ENCODE results near the gene NXNL1.

DNA sequence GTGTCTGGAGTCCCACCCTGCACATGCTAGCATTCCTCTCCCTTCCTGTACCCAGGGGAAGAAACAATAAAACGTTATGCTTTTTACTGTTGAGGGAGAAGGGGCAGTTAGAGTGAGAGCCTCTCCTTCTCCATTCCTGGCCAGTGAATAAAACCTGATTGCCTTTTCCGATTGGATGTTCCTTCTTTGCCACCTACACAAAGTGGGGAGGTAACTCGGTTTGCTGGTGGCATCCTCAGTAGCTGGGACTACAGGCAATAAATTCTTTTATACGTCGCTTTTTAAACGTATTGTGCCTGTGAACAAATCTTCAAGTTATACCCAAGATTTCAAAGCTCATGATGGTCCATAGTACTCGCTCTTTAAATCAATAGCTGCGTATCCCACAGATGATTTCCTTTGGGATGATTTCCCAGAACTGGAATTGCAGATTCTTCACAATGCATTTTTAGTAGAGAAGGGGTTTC lies 41.5 kb downstream of the NXNL1 start:
- no peak for TF ChIP-seq FOXK1 (CRISPR knock-in tag; IDR thresholded peaks at IDR 0.05)
- TF ChIP-seq FOXJ3 (CRISPR knock-in tag; IDR thresholded peaks at IDR 0.05; ENCODE audit: borderline replicate concordance) = no peak
- no peak for TF ChIP-seq TP53 (CRISPR knock-in tag; IDR thresholded peaks at IDR 0.05)
- no peak for TF ChIP-seq FOXP4 (CRISPR knock-in tag; IDR thresholded peaks at IDR 0.05)
- TF ChIP-seq, protein P1, sequence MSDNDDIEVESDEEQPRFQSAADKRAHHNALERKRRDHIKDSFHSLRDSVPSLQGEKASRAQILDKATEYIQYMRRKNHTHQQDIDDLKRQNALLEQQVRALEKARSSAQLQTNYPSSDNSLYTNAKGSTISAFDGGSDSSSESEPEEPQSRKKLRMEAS (CRISPR knock-in tag; IDR thresholded peaks at IDR 0.05) = no peak
